Measurements from ENCODE around the gene ALAD.

ALAD gene

DNA sequence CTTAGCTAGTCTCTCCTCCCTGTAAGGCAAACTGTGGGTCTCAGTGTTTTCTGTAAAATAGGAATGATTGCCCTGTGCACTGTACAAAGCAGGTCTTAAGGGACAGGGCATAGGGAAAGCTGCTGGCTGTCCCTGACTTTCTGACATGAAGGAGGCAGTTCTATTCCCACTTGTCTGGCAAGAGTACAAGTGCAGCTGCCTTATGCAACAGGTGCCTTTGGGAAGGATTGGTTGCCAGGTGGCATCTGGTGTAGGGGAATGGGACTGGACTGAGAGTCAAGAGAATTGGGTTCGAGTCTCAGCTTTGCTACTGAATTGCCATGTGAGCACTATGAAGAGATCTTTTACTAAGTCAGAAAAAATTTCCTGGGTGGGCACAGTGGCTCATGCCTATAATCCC lies 41.7 kb downstream of the ALAD start:
- Histone ChIP-seq H4K20me1 (ENCODE audit: insufficient read depth, low read length) (no peaks in the 10 kb centered on the region), H3F3A (ENCODE audit: insufficient read depth, low read length) (no peaks in the 10 kb centered on the region; the same call in 1 of the 2 replicates), H3K27ac (ENCODE audit: low read length) (no peak overlapping the region), H3K27me3 (replicated peaks; ENCODE audit: insufficient read depth, low read length) (no peaks in the 10 kb centered on the region), H3K4me2 (ENCODE audit: low read depth, low read length) (no peak overlapping the region), H2AFZ (ENCODE audit: low read length) (no peak overlapping the region), H3K9me2 (replicated peaks; ENCODE audit: insufficient read depth, low read length) (no peaks in the 10 kb centered on the region), H3K9ac (ENCODE audit: low read length) (no peak overlapping the region), H3K36me3 (replicated peaks; ENCODE audit: insufficient read depth, low read length) (no peaks in the 10 kb centered on the region), H3K4me3 (ENCODE audit: low read length) (no peak overlapping the region), H3K79me2 (ENCODE audit: low read length) (peaks cover 16% of the 10 kb centered on the region), H3K4me1 (ENCODE audit: low read length) (no peaks in the 10 kb centered on the region), H3K9me3 (replicated peaks; ENCODE audit: insufficient read depth, low read length) (no peaks in the 10 kb centered on the region)
- no peak for DNase-seq
- TF ChIP-seq EZH2 (optimal IDR thresholded peaks at IDR 0.05; ENCODE audit: low read depth, low read length) = no peak
- TF ChIP-seq EZH2phosphoT487 (IDR thresholded peaks at IDR 0.05; ENCODE audit: low read length) = no peak
- TF ChIP-seq, protein P1, sequence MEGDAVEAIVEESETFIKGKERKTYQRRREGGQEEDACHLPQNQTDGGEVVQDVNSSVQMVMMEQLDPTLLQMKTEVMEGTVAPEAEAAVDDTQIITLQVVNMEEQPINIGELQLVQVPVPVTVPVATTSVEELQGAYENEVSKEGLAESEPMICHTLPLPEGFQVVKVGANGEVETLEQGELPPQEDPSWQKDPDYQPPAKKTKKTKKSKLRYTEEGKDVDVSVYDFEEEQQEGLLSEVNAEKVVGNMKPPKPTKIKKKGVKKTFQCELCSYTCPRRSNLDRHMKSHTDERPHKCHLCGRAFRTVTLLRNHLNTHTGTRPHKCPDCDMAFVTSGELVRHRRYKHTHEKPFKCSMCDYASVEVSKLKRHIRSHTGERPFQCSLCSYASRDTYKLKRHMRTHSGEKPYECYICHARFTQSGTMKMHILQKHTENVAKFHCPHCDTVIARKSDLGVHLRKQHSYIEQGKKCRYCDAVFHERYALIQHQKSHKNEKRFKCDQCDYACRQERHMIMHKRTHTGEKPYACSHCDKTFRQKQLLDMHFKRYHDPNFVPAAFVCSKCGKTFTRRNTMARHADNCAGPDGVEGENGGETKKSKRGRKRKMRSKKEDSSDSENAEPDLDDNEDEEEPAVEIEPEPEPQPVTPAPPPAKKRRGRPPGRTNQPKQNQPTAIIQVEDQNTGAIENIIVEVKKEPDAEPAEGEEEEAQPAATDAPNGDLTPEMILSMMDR (IDR thresholded peaks at IDR 0.05; ENCODE audit: low read length) = no peak

DNA sequence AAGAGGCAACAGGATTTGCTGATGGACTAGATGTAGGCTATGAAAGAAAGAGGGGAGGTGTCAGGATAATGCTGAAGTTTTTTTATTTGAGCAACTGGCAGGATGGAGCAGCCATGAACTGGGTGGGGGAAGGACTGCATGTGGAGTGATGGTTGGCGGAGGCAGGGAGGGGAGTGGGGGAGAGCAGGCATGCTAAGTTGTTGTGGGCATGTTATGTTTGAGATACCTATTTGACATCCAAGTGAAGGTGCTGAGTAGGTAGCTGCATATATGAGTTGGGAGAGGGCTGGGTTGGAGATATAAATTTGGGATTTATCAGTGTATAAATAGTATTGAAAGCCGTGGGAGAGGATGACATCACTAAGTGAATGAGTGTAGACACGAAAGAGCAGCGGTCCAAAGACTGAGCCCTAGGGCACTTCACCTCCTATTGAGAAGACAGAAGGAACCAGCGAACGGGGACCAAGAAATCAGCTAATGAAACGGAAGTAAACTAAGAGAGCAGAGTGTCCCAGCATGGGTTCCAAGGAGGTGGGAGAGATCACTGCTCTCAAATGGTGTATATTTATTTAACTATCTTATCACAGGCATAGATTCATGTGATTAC lies 44.3 kb downstream of the ALAD start:
- peaks cover 3% of the 10 kb centered on the region for H3F3A ChIP-seq (ENCODE audit: insufficient read depth, low read length)
- H3K9ac ChIP-seq (ENCODE audit: low read length) = no peak overlapping the region
- no peak for DNase-seq
- TF ChIP-seq EZH2 (optimal IDR thresholded peaks at IDR 0.05; ENCODE audit: low read depth, low read length) (no peak), EZH2phosphoT487 (IDR thresholded peaks at IDR 0.05; ENCODE audit: low read length) (no peak)
- TF ChIP-seq, protein P1 (IDR thresholded peaks at IDR 0.05; ENCODE audit: low read length) = no peak
- H3K27me3 ChIP-seq (replicated peaks; ENCODE audit: insufficient read depth, low read length) = no peaks in the 10 kb centered on the region
- no peak overlapping the region for H3K4me3 ChIP-seq (ENCODE audit: low read length)
- H3K9me3 ChIP-seq (replicated peaks; ENCODE audit: insufficient read depth, low read length) = no peaks in the 10 kb centered on the region
- no peak overlapping the region for H3K27ac ChIP-seq (ENCODE audit: low read length)
- H3K4me1 ChIP-seq (ENCODE audit: low read length) = peaks cover 12% of the 10 kb centered on the region
- no peaks in the 10 kb centered on the region for H3K9me2 ChIP-seq (replicated peaks; ENCODE audit: insufficient read depth, low read length)
- no peaks in the 10 kb centered on the region for H3K36me3 ChIP-seq (replicated peaks; ENCODE audit: insufficient read depth, low read length)
- H4K20me1 ChIP-seq (ENCODE audit: insufficient read depth, low read length) = no peaks in the 10 kb centered on the region
- H2AFZ ChIP-seq (ENCODE audit: low read length) = no peak overlapping the region
- H3K79me2 ChIP-seq (ENCODE audit: low read length) = peaks cover 37% of the 10 kb centered on the region
- no peak overlapping the region for H3K4me2 ChIP-seq (ENCODE audit: low read depth, low read length)

DNA sequence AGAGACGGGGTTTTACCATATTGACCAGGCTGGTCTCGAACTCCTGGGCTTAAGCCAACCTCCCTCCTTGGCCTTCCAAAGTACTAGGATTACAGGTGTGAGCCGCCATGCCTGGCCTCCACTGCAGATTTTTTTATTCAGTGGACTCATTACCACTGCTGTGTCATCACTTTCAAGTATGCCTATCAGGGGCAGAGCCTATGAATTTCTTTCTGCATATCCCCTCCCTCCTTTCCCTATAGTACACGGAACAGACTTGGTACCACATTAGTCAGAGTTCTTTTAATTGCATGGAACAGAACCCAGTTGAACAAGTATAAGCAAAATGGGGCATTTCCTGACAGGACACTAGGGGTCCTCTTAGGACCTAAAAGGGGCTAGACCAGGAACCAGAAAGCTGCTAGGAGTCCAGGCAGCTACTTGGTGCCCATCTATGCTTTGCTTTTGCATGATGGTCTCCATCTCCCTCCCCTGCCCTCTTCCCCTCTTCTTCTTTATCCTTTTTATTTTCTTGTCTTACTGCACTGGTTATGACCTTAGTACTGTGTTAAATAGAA lies 46.0 kb downstream of the ALAD start:
- Histone ChIP-seq H3K9ac (ENCODE audit: low read length) (no peak overlapping the region), H3K36me3 (replicated peaks; ENCODE audit: insufficient read depth, low read length) (no peaks in the 10 kb centered on the region), H3K79me2 (ENCODE audit: low read length) (peaks cover 51% of the 10 kb centered on the region), H3K4me1 (ENCODE audit: low read length) (peaks cover 25% of the 10 kb centered on the region), H3K27me3 (replicated peaks; ENCODE audit: insufficient read depth, low read length) (no peaks in the 10 kb centered on the region), H3K9me2 (replicated peaks; ENCODE audit: insufficient read depth, low read length) (no peaks in the 10 kb centered on the region), H3K4me3 (ENCODE audit: low read length) (no peak overlapping the region), H3K27ac (ENCODE audit: low read length) (no peak overlapping the region), H4K20me1 (ENCODE audit: insufficient read depth, low read length) (no peaks in the 10 kb centered on the region), H3F3A (ENCODE audit: insufficient read depth, low read length) (peaks cover 17% of the 10 kb centered on the region), H2AFZ (ENCODE audit: low read length) (no peak overlapping the region), H3K4me2 (ENCODE audit: low read depth, low read length) (no peak overlapping the region), H3K9me3 (replicated peaks; ENCODE audit: insufficient read depth, low read length) (no peaks in the 10 kb centered on the region)
- no peak for DNase-seq
- TF ChIP-seq, protein P1 (IDR thresholded peaks at IDR 0.05; ENCODE audit: low read length) = no peak
- TF ChIP-seq EZH2phosphoT487 (IDR thresholded peaks at IDR 0.05; ENCODE audit: low read length) = no peak
- no peak for TF ChIP-seq EZH2 (optimal IDR thresholded peaks at IDR 0.05; ENCODE audit: low read depth, low read length)

Data from MM.1S (cell line).